ENCODE measurements around the gene CACNA2D1. TPM values are rescaled to one million over a fixed set of nuclear protein-coding genes. Genes with fewer than 3 reads are reported as not detected.

The CACNA2D1 gene
- total RNA-seq, 1 experiment from 2014 or later = 0.77 TPM

DNA sequence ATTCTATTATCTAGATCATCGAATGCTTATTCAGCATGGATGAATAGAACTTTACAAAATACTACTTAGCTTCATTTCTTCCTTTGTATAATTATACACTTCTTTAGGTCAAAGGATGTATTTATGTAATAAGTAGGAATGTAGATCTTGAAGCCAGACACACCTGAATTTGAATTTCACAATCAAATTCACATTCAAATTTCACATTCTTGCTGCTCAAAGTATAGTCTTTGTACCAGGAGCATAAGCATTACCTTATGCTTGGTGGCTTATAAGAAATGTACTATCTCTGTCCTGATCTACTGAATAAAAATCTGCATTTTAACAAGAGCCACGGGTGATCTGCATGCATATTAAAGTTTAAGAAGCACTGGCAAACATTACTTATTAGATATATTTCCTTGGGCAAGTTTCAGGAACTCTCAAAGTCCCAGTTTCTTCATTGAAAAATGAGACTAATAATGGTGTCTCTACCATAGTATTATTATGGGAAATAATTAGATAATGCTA, 112.8 kb downstream of the CACNA2D1 start:
- Histone ChIP-seq H3F3A (ENCODE audit: low read length, unreplicated experiment) (no peaks in the 10 kb centered on the region), H4K20me1 (ENCODE audit: low read length) (no peaks in the 10 kb centered on the region), H3K79me2 (ENCODE audit: low read length) (no peaks in the 10 kb centered on the region), H3K9me3 (ENCODE audit: low read length) (no peaks in the 10 kb centered on the region), H3K36me3 (ENCODE audit: low read depth, low read length) (no peaks in the 10 kb centered on the region), H2AFZ (ENCODE audit: low read length) (no peak overlapping the region), H3K4me1 (ENCODE audit: insufficient read depth, low read length) (peaks cover 4% of the 10 kb centered on the region; the same call in 1 of the 2 replicates), H3K27me3 (ENCODE audit: low read length) (no peaks in the 10 kb centered on the region), H3K9me2 (replicated peaks; ENCODE audit: low read length) (no peaks in the 10 kb centered on the region), H3K9ac (ENCODE audit: low read length) (no peak overlapping the region), H3K4me2 (ENCODE audit: low read length) (no peak overlapping the region), H3K4me3 (ENCODE audit: low read length) (no peak overlapping the region), H3K27ac (ENCODE audit: low read length) (no peak overlapping the region)
- ChIA-PET CTCF (no interaction called here), POLR2A (ENCODE audit: unreplicated experiment) (no interaction called here)
- no TSS peak for BruUV-seq (replicated peaks)
- TF ChIP-seq, protein P1, sequence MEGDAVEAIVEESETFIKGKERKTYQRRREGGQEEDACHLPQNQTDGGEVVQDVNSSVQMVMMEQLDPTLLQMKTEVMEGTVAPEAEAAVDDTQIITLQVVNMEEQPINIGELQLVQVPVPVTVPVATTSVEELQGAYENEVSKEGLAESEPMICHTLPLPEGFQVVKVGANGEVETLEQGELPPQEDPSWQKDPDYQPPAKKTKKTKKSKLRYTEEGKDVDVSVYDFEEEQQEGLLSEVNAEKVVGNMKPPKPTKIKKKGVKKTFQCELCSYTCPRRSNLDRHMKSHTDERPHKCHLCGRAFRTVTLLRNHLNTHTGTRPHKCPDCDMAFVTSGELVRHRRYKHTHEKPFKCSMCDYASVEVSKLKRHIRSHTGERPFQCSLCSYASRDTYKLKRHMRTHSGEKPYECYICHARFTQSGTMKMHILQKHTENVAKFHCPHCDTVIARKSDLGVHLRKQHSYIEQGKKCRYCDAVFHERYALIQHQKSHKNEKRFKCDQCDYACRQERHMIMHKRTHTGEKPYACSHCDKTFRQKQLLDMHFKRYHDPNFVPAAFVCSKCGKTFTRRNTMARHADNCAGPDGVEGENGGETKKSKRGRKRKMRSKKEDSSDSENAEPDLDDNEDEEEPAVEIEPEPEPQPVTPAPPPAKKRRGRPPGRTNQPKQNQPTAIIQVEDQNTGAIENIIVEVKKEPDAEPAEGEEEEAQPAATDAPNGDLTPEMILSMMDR (conservative IDR thresholded peaks at IDR 0.05; ENCODE audit: low read depth, low read length) = no peak
- TF ChIP-seq EZH2 (IDR thresholded peaks at IDR 0.05; ENCODE audit: low read length, unreplicated experiment) (no peak), EZH2phosphoT487 (IDR thresholded peaks at IDR 0.05; ENCODE audit: borderline replicate concordance, low read length) (no peak)
- ATAC-seq (no peak), DNase-seq (no peak)
- intact Hi-C loops (cut with micrococcal nuclease) = no loop called here

DNA sequence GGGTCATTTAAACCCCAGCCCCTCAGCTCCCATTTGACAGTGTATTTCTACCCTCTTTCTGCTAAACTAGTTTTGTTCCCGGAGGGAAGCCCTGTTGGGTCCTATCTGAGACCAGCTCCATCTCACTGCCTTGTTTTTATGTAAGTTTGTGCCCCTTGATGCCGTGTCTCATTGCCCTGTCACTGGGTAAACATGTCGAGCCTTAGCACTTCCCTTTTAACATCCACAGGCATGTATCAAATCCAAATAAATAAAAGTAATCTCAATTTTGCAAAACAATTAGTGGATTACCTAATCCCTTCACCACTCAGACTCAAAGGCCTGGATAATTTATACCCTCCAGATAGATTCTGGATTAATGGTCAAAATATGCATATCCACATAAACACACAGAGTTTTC, 115.7 kb downstream of the CACNA2D1 start:
- no TSS peak for BruUV-seq (replicated peaks)
- Histone ChIP-seq H3K9ac (ENCODE audit: low read length) (no peak overlapping the region), H3F3A (ENCODE audit: low read length, unreplicated experiment) (no peaks in the 10 kb centered on the region), H3K4me2 (ENCODE audit: low read length) (no peak overlapping the region), H3K36me3 (ENCODE audit: low read depth, low read length) (no peaks in the 10 kb centered on the region), H4K20me1 (ENCODE audit: low read length) (no peaks in the 10 kb centered on the region), H3K9me3 (ENCODE audit: low read length) (no peaks in the 10 kb centered on the region), H2AFZ (ENCODE audit: low read length) (no peak overlapping the region), H3K27ac (ENCODE audit: low read length) (no peak overlapping the region), H3K27me3 (ENCODE audit: low read length) (no peaks in the 10 kb centered on the region), H3K4me3 (ENCODE audit: low read length) (no peak overlapping the region), H3K79me2 (ENCODE audit: low read length) (no peaks in the 10 kb centered on the region), H3K9me2 (replicated peaks; ENCODE audit: low read length) (no peaks in the 10 kb centered on the region), H3K4me1 (ENCODE audit: insufficient read depth, low read length) (peaks cover 4% of the 10 kb centered on the region; the same call in 1 of the 2 replicates)
- DNase-seq (peak; percentile 56), ATAC-seq (peak; percentile 87)
- POLR2A ChIA-PET (ENCODE audit: unreplicated experiment) = no interaction called here
- CTCF ChIA-PET = no interaction called here
- no peak for TF ChIP-seq EZH2phosphoT487 (IDR thresholded peaks at IDR 0.05; ENCODE audit: borderline replicate concordance, low read length)
- intact Hi-C loops (cut with micrococcal nuclease) = no loop called here

DNA sequence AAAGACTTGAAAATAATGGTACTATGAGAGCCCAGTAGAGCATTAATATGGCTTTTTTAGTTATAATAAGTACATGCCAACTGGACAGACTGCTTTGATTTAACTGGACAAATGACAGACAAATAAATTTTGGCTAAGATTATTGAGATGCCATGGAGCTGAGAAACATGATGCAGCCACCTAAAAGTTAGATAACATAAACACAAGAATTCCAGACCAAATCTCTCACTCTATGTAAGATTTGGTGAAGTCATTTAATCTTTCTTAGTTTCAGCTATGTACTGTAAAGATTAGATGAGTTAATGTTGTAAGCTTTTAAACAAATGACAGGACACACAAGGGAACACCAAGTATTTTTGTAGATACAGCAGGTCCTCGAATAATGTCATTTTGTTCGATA, 118.2 kb downstream of the CACNA2D1 start:
- Histone ChIP-seq H3K36me3 (ENCODE audit: low read depth, low read length) (no peaks in the 10 kb centered on the region), H4K20me1 (ENCODE audit: low read length) (no peaks in the 10 kb centered on the region), H3K27ac (ENCODE audit: low read length) (no peak overlapping the region), H3K4me1 (ENCODE audit: insufficient read depth, low read length) (peaks cover 4% of the 10 kb centered on the region; the same call in 1 of the 2 replicates), H3F3A (ENCODE audit: low read length, unreplicated experiment) (no peaks in the 10 kb centered on the region), H3K27me3 (ENCODE audit: low read length) (no peaks in the 10 kb centered on the region), H3K9me2 (replicated peaks; ENCODE audit: low read length) (no peaks in the 10 kb centered on the region), H3K4me3 (ENCODE audit: low read length) (no peak overlapping the region), H3K4me2 (ENCODE audit: low read length) (no peak overlapping the region), H3K79me2 (ENCODE audit: low read length) (no peaks in the 10 kb centered on the region), H3K9ac (ENCODE audit: low read length) (no peak overlapping the region), H3K9me3 (ENCODE audit: low read length) (no peaks in the 10 kb centered on the region), H2AFZ (ENCODE audit: low read length) (no peak overlapping the region)
- DNase-seq (no peak), ATAC-seq (no peak)
- TF ChIP-seq, protein P1 (conservative IDR thresholded peaks at IDR 0.05; ENCODE audit: low read depth, low read length) = no peak
- TF ChIP-seq EZH2phosphoT487 (IDR thresholded peaks at IDR 0.05; ENCODE audit: borderline replicate concordance, low read length) (no peak), EZH2 (IDR thresholded peaks at IDR 0.05; ENCODE audit: low read length, unreplicated experiment) (no peak)
- ChIA-PET POLR2A (ENCODE audit: unreplicated experiment) (no interaction called here), CTCF (no interaction called here)
- intact Hi-C loops (cut with micrococcal nuclease) = no loop called here
- no TSS peak for BruUV-seq (replicated peaks)

All from PC-3 (cell line).